Measurements from ENCODE around the gene IL31. TPM values are rescaled to one million over a fixed set of nuclear protein-coding genes. Genes with fewer than 3 reads are reported as not detected.

The IL31 gene
- total RNA-seq, 1 donor from 2014 or later = not detected

- Mint-ChIP-seq H3K4me1 (ENCODE audit: low read depth, unreplicated experiment) (no peaks in the 10 kb centered on the region), H3K27ac (ENCODE audit: unreplicated experiment) (no peak overlapping the region), H3K27me3 (ENCODE audit: unreplicated experiment) (peaks cover 5% of the 10 kb centered on the region), H3K4me3 (ENCODE audit: unreplicated experiment) (no peak overlapping the region), H3K36me3 (ENCODE audit: unreplicated experiment) (peaks cover 14% of the 10 kb centered on the region), H3K9me3 (ENCODE audit: unreplicated experiment) (peaks cover 8% of the 10 kb centered on the region)
- DNase-seq = no peak
- no peak for TF ChIP-seq CTCF (IDR thresholded peaks at IDR 0.05; ENCODE audit: partially characterized antibody, unreplicated experiment)
Measured at GRCh38 chr12:122199484-122200355, 25.7 kb upstream of the IL31 start.

- H3K27me3 Mint-ChIP-seq (ENCODE audit: unreplicated experiment) = no peaks in the 10 kb centered on the region
- peaks cover 8% of the 10 kb centered on the region for H3K9me3 Mint-ChIP-seq (ENCODE audit: unreplicated experiment)
- no peak for DNase-seq
- no peak overlapping the region for H3K27ac Mint-ChIP-seq (ENCODE audit: unreplicated experiment)
- peaks cover 14% of the 10 kb centered on the region for H3K36me3 Mint-ChIP-seq (ENCODE audit: unreplicated experiment)
- no peak overlapping the region for H3K4me3 Mint-ChIP-seq (ENCODE audit: unreplicated experiment)
- no peak for TF ChIP-seq CTCF (IDR thresholded peaks at IDR 0.05; ENCODE audit: partially characterized antibody, unreplicated experiment)
- H3K4me1 Mint-ChIP-seq (ENCODE audit: low read depth, unreplicated experiment) = no peaks in the 10 kb centered on the region
Measured at GRCh38 chr12:122197612-122197966, 23.6 kb upstream of the IL31 start.

GRCh38 chr12:122195405-122195804 lies 21.4 kb upstream of the IL31 start:
- no peak for DNase-seq
- no peaks in the 10 kb centered on the region for H3K4me1 Mint-ChIP-seq (ENCODE audit: low read depth, unreplicated experiment)
- H3K27ac Mint-ChIP-seq (ENCODE audit: unreplicated experiment) = no peak overlapping the region
- H3K36me3 Mint-ChIP-seq (ENCODE audit: unreplicated experiment) = peaks cover 14% of the 10 kb centered on the region
- H3K9me3 Mint-ChIP-seq (ENCODE audit: unreplicated experiment) = peaks cover 8% of the 10 kb centered on the region
- no peak for TF ChIP-seq CTCF (IDR thresholded peaks at IDR 0.05; ENCODE audit: partially characterized antibody, unreplicated experiment)
- H3K4me3 Mint-ChIP-seq (ENCODE audit: unreplicated experiment) = peak overlapping the region; percentile 25
- no peaks in the 10 kb centered on the region for H3K27me3 Mint-ChIP-seq (ENCODE audit: unreplicated experiment)

- peaks cover 8% of the 10 kb centered on the region for H3K9me3 Mint-ChIP-seq (ENCODE audit: unreplicated experiment)
- no peaks in the 10 kb centered on the region for H3K27me3 Mint-ChIP-seq (ENCODE audit: unreplicated experiment)
- no peak for TF ChIP-seq CTCF (IDR thresholded peaks at IDR 0.05; ENCODE audit: partially characterized antibody, unreplicated experiment)
- peaks cover 14% of the 10 kb centered on the region for H3K36me3 Mint-ChIP-seq (ENCODE audit: unreplicated experiment)
- DNase-seq = no peak
- no peak overlapping the region for H3K4me3 Mint-ChIP-seq (ENCODE audit: unreplicated experiment)
- H3K27ac Mint-ChIP-seq (ENCODE audit: unreplicated experiment) = no peak overlapping the region
- H3K4me1 Mint-ChIP-seq (ENCODE audit: low read depth, unreplicated experiment) = no peaks in the 10 kb centered on the region
Measured at GRCh38 chr12:122194804-122195203, 20.8 kb upstream of the IL31 start.

GRCh38 chr12:122192441-122192840 lies 18.4 kb upstream of the IL31 start:
- peaks cover 5% of the 10 kb centered on the region for H3K9me3 Mint-ChIP-seq (ENCODE audit: unreplicated experiment)
- no peak overlapping the region for H3K27ac Mint-ChIP-seq (ENCODE audit: unreplicated experiment)
- H3K36me3 Mint-ChIP-seq (ENCODE audit: unreplicated experiment) = peaks cover 14% of the 10 kb centered on the region
- H3K4me1 Mint-ChIP-seq (ENCODE audit: low read depth, unreplicated experiment) = no peaks in the 10 kb centered on the region
- no peaks in the 10 kb centered on the region for H3K27me3 Mint-ChIP-seq (ENCODE audit: unreplicated experiment)
- DNase-seq = no peak
- TF ChIP-seq CTCF (IDR thresholded peaks at IDR 0.05; ENCODE audit: partially characterized antibody, unreplicated experiment) = no peak
- H3K4me3 Mint-ChIP-seq (ENCODE audit: unreplicated experiment) = no peak overlapping the region

Measured in glutamatergic neuron (in vitro differentiated cells).